Measurements from ENCODE around the gene EIF2S3.

Gene EIF2S3

GRCh38 chrX:24125028-24125612 lies 70.4 kb downstream of the EIF2S3 start:
- no peak for DNase-seq (ENCODE audit: low read depth in 4 of 4, low spot score in 1 of 4)
